ENCODE measurements around the gene LYG1.
"Not testable (repeated sequence)": the region's sequence is repeated elsewhere in the genome, so short reads cannot be mapped to it uniquely, and the experiment has no call there.

DNA sequence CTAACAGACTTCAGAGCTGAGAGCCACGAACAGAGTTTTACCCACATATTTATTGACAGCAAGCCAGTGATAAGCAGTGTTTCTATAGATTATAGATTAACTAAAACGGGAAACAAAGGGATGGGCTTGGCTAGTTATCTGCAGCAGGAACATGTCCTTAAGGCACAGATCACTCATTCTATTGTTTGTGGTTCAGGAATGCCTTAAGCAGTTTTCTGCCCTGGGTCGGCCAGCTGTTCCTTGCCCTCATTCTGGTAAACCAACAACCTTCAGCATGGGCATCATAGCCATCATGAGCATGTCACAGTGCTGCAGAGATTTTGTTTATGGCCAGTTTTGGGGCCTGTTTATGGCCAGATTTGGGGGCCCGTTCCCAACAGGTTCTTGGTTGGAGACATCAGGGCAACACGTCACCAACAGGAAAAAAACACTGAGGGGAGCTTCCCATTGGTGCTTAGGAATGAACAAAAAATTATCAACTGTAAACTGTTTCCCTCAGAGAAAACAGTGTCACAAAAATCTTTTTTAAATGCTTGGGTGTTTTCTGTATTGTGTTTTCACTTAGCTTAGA lies 22.7 kb downstream of the LYG1 start:
- TF ChIP-seq, protein P1, sequence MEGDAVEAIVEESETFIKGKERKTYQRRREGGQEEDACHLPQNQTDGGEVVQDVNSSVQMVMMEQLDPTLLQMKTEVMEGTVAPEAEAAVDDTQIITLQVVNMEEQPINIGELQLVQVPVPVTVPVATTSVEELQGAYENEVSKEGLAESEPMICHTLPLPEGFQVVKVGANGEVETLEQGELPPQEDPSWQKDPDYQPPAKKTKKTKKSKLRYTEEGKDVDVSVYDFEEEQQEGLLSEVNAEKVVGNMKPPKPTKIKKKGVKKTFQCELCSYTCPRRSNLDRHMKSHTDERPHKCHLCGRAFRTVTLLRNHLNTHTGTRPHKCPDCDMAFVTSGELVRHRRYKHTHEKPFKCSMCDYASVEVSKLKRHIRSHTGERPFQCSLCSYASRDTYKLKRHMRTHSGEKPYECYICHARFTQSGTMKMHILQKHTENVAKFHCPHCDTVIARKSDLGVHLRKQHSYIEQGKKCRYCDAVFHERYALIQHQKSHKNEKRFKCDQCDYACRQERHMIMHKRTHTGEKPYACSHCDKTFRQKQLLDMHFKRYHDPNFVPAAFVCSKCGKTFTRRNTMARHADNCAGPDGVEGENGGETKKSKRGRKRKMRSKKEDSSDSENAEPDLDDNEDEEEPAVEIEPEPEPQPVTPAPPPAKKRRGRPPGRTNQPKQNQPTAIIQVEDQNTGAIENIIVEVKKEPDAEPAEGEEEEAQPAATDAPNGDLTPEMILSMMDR (IDR thresholded peaks at IDR 0.05; ENCODE audit: insufficient read depth, low read length, poor library complexity, severe bottlenecking): not testable (repeated sequence)
- TF ChIP-seq EZH2phosphoT487 (conservative IDR thresholded peaks at IDR 0.05; ENCODE audit: low read length): not testable (repeated sequence)

Measured in SU-DHL-6 (cell line).